DND-41 (cell line): ENCODE data around the gene NCF2.

ENCODE experiments used
- CTCF ChIP-seq: IDR thresholded peaks from 2 replicates; pipeline ENCODE4 v1.5.1; 2012; ENCODE audit warnings: borderline replicate concordance, low read length, moderate library complexity, mild to moderate bottlenecking; ENCODE audit not compliant: poor library complexity, severe bottlenecking; ENCODE audit errors: extremely low read depth
- EZH2 ChIP-seq: IDR thresholded peaks from 3 replicates; pipeline ENCODE4 v1.6.1; 2012; ENCODE audit warnings: borderline replicate concordance, low read depth, mild to moderate bottlenecking, moderate library complexity, low read length, inconsistent platforms; ENCODE audit not compliant: severe bottlenecking

- TF ChIP-seq EZH2: no peak
- TF ChIP-seq CTCF: no peak
These were observed 43.8 kb downstream of the NCF2 start for GRCh38 chr1:183546427-183546826.
